Hepatocyte (in vitro differentiated cells): ENCODE data around the gene MEIS1.

Experiments used
- CTCF ChIP-seq: fragments of 200-600 bp; sonication (generic); IDR thresholded peaks from 2 replicates; pipeline ENCODE4 v1.5.1; 2016; ENCODE audit warnings: antibody characterized with exemption, mild to moderate bottlenecking; ENCODE audit not compliant: poor library complexity
- EZH2 ChIP-seq: fragments of 200-600 bp; sonication (generic); IDR thresholded peaks from 2 replicates; pipeline ENCODE4 v1.6.1; 2016; ENCODE audit warnings: antibody characterized with exemption, mild to moderate bottlenecking, borderline replicate concordance
- EZH2phosphoT487 ChIP-seq: fragments of 200-600 bp; sonication (generic); IDR thresholded peaks from one replicate; pipeline ENCODE4 v1.6.1; 2018; ENCODE audit warnings: antibody characterized with exemption, mild to moderate bottlenecking, low read depth, moderate library complexity; ENCODE audit not compliant: unreplicated experiment, severe bottlenecking

DNA sequence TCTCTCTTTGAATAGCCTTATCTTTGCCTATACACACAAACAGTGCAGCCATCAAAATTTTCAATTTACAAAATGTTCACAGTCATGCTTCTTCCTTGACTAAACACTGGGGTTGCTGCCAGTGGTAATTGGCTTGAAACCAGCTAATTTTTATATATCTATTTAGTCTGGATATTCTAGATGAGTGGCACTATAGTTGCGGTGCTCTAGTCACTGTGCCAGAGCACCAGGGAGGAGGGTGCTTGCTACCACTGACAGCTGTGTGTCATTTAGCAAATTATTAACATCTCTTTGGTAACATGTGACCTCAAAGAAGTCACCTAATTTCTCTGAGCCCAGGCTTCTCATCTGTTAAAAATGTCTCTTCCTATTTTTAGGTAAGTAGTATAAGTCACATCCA is 130.4 kb downstream of the MEIS1 start:
- TF ChIP-seq EZH2: no peak
- TF ChIP-seq CTCF: no peak
- no peak for TF ChIP-seq EZH2phosphoT487
